ENCODE data around the gene MR1.

GRCh38 chr1:181013144-181013543 is 20.6 kb upstream of the MR1 start:
- TF ChIP-seq, protein P1, sequence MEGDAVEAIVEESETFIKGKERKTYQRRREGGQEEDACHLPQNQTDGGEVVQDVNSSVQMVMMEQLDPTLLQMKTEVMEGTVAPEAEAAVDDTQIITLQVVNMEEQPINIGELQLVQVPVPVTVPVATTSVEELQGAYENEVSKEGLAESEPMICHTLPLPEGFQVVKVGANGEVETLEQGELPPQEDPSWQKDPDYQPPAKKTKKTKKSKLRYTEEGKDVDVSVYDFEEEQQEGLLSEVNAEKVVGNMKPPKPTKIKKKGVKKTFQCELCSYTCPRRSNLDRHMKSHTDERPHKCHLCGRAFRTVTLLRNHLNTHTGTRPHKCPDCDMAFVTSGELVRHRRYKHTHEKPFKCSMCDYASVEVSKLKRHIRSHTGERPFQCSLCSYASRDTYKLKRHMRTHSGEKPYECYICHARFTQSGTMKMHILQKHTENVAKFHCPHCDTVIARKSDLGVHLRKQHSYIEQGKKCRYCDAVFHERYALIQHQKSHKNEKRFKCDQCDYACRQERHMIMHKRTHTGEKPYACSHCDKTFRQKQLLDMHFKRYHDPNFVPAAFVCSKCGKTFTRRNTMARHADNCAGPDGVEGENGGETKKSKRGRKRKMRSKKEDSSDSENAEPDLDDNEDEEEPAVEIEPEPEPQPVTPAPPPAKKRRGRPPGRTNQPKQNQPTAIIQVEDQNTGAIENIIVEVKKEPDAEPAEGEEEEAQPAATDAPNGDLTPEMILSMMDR (CRISPR knock-in tag; IDR thresholded peaks at IDR 0.05), result no peak
- TF ChIP-seq, protein P2, sequence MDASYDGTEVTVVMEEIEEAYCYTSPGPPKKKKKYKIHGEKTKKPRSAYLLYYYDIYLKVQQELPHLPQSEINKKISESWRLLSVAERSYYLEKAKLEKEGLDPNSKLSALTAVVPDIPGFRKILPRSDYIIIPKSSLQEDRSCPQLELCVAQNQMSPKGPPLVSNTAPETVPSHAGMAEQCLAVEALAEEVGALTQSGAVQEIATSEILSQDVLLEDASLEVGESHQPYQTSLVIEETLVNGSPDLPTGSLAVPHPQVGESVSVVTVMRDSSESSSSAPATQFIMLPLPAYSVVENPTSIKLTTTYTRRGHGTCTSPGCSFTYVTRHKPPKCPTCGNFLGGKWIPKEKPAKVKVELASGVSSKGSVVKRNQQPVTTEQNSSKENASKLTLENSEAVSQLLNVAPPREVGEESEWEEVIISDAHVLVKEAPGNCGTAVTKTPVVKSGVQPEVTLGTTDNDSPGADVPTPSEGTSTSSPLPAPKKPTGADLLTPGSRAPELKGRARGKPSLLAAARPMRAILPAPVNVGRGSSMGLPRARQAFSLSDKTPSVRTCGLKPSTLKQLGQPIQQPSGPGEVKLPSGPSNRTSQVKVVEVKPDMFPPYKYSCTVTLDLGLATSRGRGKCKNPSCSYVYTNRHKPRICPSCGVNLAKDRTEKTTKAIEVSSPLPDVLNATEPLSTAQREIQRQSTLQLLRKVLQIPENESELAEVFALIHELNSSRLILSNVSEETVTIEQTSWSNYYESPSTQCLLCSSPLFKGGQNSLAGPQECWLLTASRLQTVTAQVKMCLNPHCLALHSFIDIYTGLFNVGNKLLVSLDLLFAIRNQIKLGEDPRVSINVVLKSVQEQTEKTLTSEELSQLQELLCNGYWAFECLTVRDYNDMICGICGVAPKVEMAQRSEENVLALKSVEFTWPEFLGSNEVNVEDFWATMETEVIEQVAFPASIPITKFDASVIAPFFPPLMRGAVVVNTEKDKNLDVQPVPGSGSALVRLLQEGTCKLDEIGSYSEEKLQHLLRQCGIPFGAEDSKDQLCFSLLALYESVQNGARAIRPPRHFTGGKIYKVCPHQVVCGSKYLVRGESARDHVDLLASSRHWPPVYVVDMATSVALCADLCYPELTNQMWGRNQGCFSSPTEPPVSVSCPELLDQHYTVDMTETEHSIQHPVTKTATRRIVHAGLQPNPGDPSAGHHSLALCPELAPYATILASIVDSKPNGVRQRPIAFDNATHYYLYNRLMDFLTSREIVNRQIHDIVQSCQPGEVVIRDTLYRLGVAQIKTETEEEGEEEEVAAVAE (CRISPR knock-in tag; IDR thresholded peaks at IDR 0.05; ENCODE audit: borderline replicate concordance), result no peak
- TF ChIP-seq MEIS2 (CRISPR knock-in tag; IDR thresholded peaks at IDR 0.05), result no peak
- no peak for TF ChIP-seq BORCS8-MEF2B (CRISPR knock-in tag; IDR thresholded peaks at IDR 0.05)
- peak; percentile 53; the same call in 1 of the 2 replicates for TF ChIP-seq SAP130 (CRISPR knock-in tag; IDR thresholded peaks at IDR 0.05; ENCODE audit: low read depth)
